SK-N-SH treated with all-trans-retinoic acid at 6 μM for 48 hours (cell line): ENCODE results near the gene COX4I1.

ENCODE experiments used
- ZFP30 ChIP-seq: fragments of 450-650 bp; formaldehyde crosslinking; IDR thresholded peaks from 2 replicates; pipeline ENCODE4 v1.5.0; 2022; ENCODE audit warnings: mild to moderate bottlenecking, moderate library complexity
- TF ChIP-seq, protein P1 (sequence below): fragments of 250-450 bp; sonication (Bioruptor Pico); IDR thresholded peaks from 2 replicates; pipeline ENCODE4 v1.5.1; 2021; ENCODE audit warnings: mild to moderate bottlenecking, moderate library complexity

DNA sequence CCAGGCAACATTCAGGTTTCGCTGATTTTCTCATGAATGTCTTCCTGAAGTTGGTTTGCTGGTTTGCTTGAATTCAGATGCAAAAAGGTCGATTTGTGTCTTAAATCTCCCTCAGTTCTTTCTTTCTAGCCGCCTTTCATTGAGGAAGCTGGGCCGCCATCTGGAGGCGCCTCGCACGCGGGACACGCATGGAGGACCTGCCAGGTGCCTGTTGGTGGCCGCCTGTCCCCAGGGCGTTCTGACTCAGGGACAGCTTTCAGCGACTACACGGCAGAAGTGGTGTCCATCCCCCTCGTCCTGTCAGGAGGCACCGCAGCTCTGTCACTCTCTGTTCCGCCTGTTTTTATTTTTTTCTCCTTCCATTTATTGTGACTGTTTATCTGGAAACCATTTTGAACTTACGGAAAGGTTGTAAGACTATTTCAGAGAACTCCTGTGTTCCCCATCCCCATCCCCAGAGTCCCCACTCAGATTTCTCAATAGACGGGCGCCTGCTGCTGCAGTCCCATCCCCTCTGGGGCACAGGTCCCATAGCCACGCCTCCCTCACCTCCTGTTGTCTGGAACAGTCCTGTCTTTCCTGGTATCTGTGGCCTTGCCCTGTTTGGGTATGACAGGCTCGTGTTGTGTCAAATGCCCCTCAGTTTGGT, 33.2 kb downstream of the COX4I1 start:
- no peak for TF ChIP-seq ZFP30
- TF ChIP-seq, protein P1, sequence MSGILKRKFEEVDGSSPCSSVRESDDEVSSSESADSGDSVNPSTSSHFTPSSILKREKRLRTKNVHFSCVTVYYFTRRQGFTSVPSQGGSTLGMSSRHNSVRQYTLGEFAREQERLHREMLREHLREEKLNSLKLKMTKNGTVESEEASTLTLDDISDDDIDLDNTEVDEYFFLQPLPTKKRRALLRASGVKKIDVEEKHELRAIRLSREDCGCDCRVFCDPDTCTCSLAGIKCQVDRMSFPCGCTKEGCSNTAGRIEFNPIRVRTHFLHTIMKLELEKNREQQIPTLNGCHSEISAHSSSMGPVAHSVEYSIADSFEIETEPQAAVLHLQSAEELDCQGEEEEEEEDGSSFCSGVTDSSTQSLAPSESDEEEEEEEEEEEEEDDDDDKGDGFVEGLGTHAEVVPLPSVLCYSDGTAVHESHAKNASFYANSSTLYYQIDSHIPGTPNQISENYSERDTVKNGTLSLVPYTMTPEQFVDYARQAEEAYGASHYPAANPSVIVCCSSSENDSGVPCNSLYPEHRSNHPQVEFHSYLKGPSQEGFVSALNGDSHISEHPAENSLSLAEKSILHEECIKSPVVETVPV, result no peak
